ENCODE results near the gene ATXN1.

The ATXN1 gene

GRCh38 chr6:16418151-16418550 is 343.1 kb downstream of the ATXN1 start:
- no peak for ATAC-seq
- TF ChIP-seq PATZ1 (CRISPR knock-in tag; IDR thresholded peaks at IDR 0.05; ENCODE audit: borderline replicate concordance) = no peak
- TF ChIP-seq ZC3H10 (CRISPR knock-in tag; IDR thresholded peaks at IDR 0.05) = no peak
- no peak for TF ChIP-seq CREB5 (CRISPR knock-in tag; IDR thresholded peaks at IDR 0.05; ENCODE audit: low read depth)
- TF ChIP-seq ISL1 (CRISPR knock-in tag; IDR thresholded peaks at IDR 0.05) = no peak
- no peak for TF ChIP-seq TOX (CRISPR knock-in tag; IDR thresholded peaks at IDR 0.05; ENCODE audit: borderline replicate concordance)
- no peak for TF ChIP-seq BACH2 (CRISPR knock-in tag; IDR thresholded peaks at IDR 0.05; ENCODE audit: borderline replicate concordance)

GRCh38 chr6:16415677-16416076 is 345.6 kb downstream of the ATXN1 start:
- TF ChIP-seq ZNF70 (CRISPR knock-in tag; IDR thresholded peaks at IDR 0.05) (no peak), ZFP30 (CRISPR knock-in tag; IDR thresholded peaks at IDR 0.05) (no peak), RARB (CRISPR knock-in tag; IDR thresholded peaks at IDR 0.05) (no peak), BACH2 (CRISPR knock-in tag; IDR thresholded peaks at IDR 0.05; ENCODE audit: borderline replicate concordance) (no peak), PATZ1 (CRISPR knock-in tag; IDR thresholded peaks at IDR 0.05; ENCODE audit: borderline replicate concordance) (no peak), ARNTL (CRISPR knock-in tag; IDR thresholded peaks at IDR 0.05; ENCODE audit: borderline replicate concordance, low read depth) (no peak), GLIS3 (CRISPR knock-in tag; IDR thresholded peaks at IDR 0.05) (no peak), PPARA (CRISPR knock-in tag; IDR thresholded peaks at IDR 0.05; ENCODE audit: borderline replicate concordance) (no peak), OSR1 (CRISPR knock-in tag; IDR thresholded peaks at IDR 0.05) (no peak)
- no peak for ATAC-seq

GRCh38 chr6:16414205-16414604 is 347.1 kb downstream of the ATXN1 start:
- ATAC-seq = no peak
- TF ChIP-seq ISL1 (CRISPR knock-in tag; IDR thresholded peaks at IDR 0.05) (no peak), POU6F1 (CRISPR knock-in tag; IDR thresholded peaks at IDR 0.05; ENCODE audit: borderline replicate concordance, low read depth) (no peak)

- no peak for ATAC-seq
- TF ChIP-seq TCF4 (CRISPR knock-in tag; IDR thresholded peaks at IDR 0.05; ENCODE audit: borderline replicate concordance) (no peak), SNAI2 (CRISPR knock-in tag; IDR thresholded peaks at IDR 0.05) (no peak), ESRRG (CRISPR knock-in tag; IDR thresholded peaks at IDR 0.05) (no peak), TOX (CRISPR knock-in tag; IDR thresholded peaks at IDR 0.05; ENCODE audit: borderline replicate concordance) (no peak), TSHZ2 (CRISPR knock-in tag; IDR thresholded peaks at IDR 0.05) (no peak), CSDC2 (CRISPR knock-in tag; IDR thresholded peaks at IDR 0.05) (no peak), ARNTL (CRISPR knock-in tag; IDR thresholded peaks at IDR 0.05; ENCODE audit: borderline replicate concordance, low read depth) (no peak), PPARA (CRISPR knock-in tag; IDR thresholded peaks at IDR 0.05; ENCODE audit: borderline replicate concordance) (no peak), BACH2 (CRISPR knock-in tag; IDR thresholded peaks at IDR 0.05; ENCODE audit: borderline replicate concordance) (no peak), ZNF8 (CRISPR knock-in tag; IDR thresholded peaks at IDR 0.05) (no peak), CSRNP3 (CRISPR knock-in tag; IDR thresholded peaks at IDR 0.05) (no peak), RARB (CRISPR knock-in tag; IDR thresholded peaks at IDR 0.05) (no peak), ZNF70 (CRISPR knock-in tag; IDR thresholded peaks at IDR 0.05) (no peak)
Measured at GRCh38 chr6:16413399-16413798, 347.9 kb downstream of the ATXN1 start.
